AG04449 (cell line): Measurements from ENCODE around the gene GRM4.
"Not testable (repeated sequence)": the region's sequence is repeated elsewhere in the genome, so short reads cannot be mapped to it uniquely, and the experiment has no call there.

Experiments used
- CTCF ChIA-PET: fragments of 350-600 bp; formaldehyde crosslinking; extraction: SDS; loops from one replicate; lab custom pipeline; 2021; ENCODE audit warnings: antibody characterized with exemption; lab: Yijun Ruan, JAX
- POLR2A ChIA-PET: fragments of 400-600, 350-600 bp; formaldehyde crosslinking; extraction: SDS; loops from one replicate; lab custom pipeline; 2020; ENCODE audit warnings: antibody characterized with exemption, inconsistent platforms; lab: Yijun Ruan, JAX
- DNase-seq: peaks from one replicate; pipeline ENCODE4 v3.0.0-alpha.2; 2010; ENCODE audit warnings: low read depth, low spot score
- H3K4me3 ChIP-seq: 2 replicates; pipeline ENCODE4 v1.5.1; 2011; ENCODE audit warnings: low read depth, mild to moderate bottlenecking, control low read depth, low read length
- CTCF ChIP-seq: IDR thresholded peaks from one replicate; pipeline ENCODE4 v1.5.1; 2011; ENCODE audit warnings: mild to moderate bottlenecking, moderate library complexity, low read length, control low read depth, inconsistent platforms; ENCODE audit not compliant: insufficient read depth; ENCODE audit errors: missing control alignments

The GRM4 gene

GRCh38 chr6:34020278-34020677 is 125.6 kb downstream of the GRM4 start:
- no peak for DNase-seq
- no peak for TF ChIP-seq CTCF
- no peak overlapping the region for H3K4me3 ChIP-seq
- ChIA-PET POLR2A (no interaction called here), CTCF (interaction anchor here (1.9 kb wide), 1 partner anchor 276 kb away, joined by 6 read pairs; no protein-coding TSS in a partner anchor)

- no peak overlapping the region for H3K4me3 ChIP-seq
- no peak for DNase-seq
- POLR2A ChIA-PET: no interaction called here
- CTCF ChIA-PET: interaction anchor here (1.1 to 1.9 kb wide), 3 partner anchors 9 to 275 kb away, joined by 4 to 7 read pairs (median 6); no protein-coding TSS in a partner anchor
- TF ChIP-seq CTCF: no peak
These were observed 126.8 kb downstream of the GRM4 start for GRCh38 chr6:34018961-34019606.

GRCh38 chr6:34018026-34018425 is 127.9 kb downstream of the GRM4 start:
- H3K4me3 ChIP-seq: no peak overlapping the region
- CTCF ChIA-PET: interaction anchor here (1.6 kb wide), 2 partner anchors 10 to 251 kb away, joined by 3 to 6 read pairs; no protein-coding TSS in a partner anchor
- POLR2A ChIA-PET: no interaction called here
- no peak for DNase-seq
- no peak for TF ChIP-seq CTCF

- CTCF ChIA-PET: interaction anchor here (1.2 to 1.6 kb wide), 3 partner anchors 11 to 306 kb away, joined by 3 to 6 read pairs (median 3); partner anchors contain the start of gene UQCC2
- H3K4me3 ChIP-seq: no peak overlapping the region
- POLR2A ChIA-PET: no interaction called here
- no peak for TF ChIP-seq CTCF
- DNase-seq: no peak
These were observed 128.6 kb downstream of the GRM4 start for GRCh38 chr6:34017106-34017805.

GRCh38 chr6:34016573-34016972 is 129.3 kb downstream of the GRM4 start:
- H3K4me3 ChIP-seq, POLR2A ChIA-PET, DNase-seq: not testable (repeated sequence)
- CTCF ChIA-PET: interaction anchor here (1.2 to 1.6 kb wide), 3 partner anchors 11 to 305 kb away, joined by 3 to 6 read pairs (median 3); partner anchors contain the start of gene UQCC2

- DNase-seq: no peak
- H3K4me3 ChIP-seq: no peak overlapping the region
- CTCF ChIA-PET: interaction anchor here (1.8 kb wide), 1 partner anchor 12 kb away, joined by 4 read pairs; no protein-coding TSS in a partner anchor
- TF ChIP-seq CTCF: no peak
- POLR2A ChIA-PET: no interaction called here
These were observed 130.3 kb downstream of the GRM4 start for GRCh38 chr6:34015586-34015985.
